ENCODE results near the gene ARHGDIB. TPM values are rescaled to one million over a fixed set of nuclear protein-coding genes. Genes with fewer than 3 reads are reported as not detected.

The ARHGDIB gene
- total and polyA plus RNA-seq, 2 donors from 2014 or later = 127 to 151 TPM

DNA sequence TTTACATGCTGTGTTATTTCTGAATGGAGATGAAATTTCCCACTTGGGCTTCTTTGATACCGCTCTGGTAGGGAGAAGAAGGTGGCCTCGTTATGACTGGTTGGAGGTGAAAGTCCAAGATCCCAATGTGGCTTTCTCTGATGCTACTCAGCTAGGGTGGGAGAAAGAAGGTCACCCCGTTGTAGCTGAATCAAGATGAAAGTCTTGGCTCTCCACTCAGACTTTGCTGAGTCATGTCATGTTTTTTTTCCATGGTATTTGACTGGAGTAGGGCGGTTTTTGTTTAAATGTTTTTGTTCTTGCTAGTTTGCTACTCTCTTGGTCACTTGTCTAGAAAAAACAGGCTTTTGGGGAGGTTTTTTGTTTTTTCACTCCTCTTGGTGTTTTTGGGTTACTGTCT, 9.1 kb upstream of the ARHGDIB start:
- TF ChIP-seq, protein P1, sequence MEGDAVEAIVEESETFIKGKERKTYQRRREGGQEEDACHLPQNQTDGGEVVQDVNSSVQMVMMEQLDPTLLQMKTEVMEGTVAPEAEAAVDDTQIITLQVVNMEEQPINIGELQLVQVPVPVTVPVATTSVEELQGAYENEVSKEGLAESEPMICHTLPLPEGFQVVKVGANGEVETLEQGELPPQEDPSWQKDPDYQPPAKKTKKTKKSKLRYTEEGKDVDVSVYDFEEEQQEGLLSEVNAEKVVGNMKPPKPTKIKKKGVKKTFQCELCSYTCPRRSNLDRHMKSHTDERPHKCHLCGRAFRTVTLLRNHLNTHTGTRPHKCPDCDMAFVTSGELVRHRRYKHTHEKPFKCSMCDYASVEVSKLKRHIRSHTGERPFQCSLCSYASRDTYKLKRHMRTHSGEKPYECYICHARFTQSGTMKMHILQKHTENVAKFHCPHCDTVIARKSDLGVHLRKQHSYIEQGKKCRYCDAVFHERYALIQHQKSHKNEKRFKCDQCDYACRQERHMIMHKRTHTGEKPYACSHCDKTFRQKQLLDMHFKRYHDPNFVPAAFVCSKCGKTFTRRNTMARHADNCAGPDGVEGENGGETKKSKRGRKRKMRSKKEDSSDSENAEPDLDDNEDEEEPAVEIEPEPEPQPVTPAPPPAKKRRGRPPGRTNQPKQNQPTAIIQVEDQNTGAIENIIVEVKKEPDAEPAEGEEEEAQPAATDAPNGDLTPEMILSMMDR (IDR thresholded peaks at IDR 0.05; ENCODE audit: borderline replicate concordance, extremely low read depth, insufficient read depth) = no peak
- H3K9ac ChIP-seq (ENCODE audit: low read length in 3 of 3) = no peak overlapping the region
- intact Hi-C loops (cut with DNase I) = no loop called here
- no peak overlapping the region for H3K27ac ChIP-seq (ENCODE audit: low read depth in 2 of 2, low read length in 2 of 2)
- H3K9me3 ChIP-seq (ENCODE audit: control insufficient read depth in 2 of 3, insufficient read depth in 1 of 3, low read length in 3 of 3) = no peaks in the 10 kb centered on the region
- DNase-seq (no peak), FAIRE-seq (no peak)
- no peaks in the 10 kb centered on the region for H3K36me3 ChIP-seq (ENCODE audit: control insufficient read depth in 2 of 3, insufficient read depth in 3 of 3, low read length in 3 of 3)
- H3K27me3 ChIP-seq (ENCODE audit: control insufficient read depth, insufficient read depth, low read length) = no peaks in the 10 kb centered on the region
- H3K4me3 ChIP-seq (ENCODE audit: low read length in 3 of 3) = no peak overlapping the region
- no peaks in the 10 kb centered on the region for H3K4me1 ChIP-seq (ENCODE audit: control insufficient read depth in 2 of 3, insufficient read depth in 2 of 3, low read depth in 1 of 3, low read length in 3 of 3)

DNA sequence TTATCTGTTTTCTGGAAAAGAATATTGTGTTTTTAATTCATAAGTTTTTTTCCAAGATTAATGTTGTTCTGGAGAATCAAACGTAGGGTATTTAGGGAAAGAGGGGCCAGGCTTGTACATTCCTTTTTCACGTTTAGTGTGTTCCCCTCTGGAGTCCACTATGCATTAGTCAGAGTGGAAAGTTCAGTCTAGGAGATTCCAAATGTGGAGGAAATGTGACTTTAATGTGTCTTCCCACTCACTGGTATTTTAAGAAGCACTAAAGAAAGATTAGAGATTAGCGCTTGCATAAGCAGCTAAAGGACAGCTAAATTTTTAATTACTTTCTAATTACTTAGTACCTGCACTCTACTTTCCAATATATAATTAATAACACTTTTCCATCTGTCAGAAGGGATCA, 7.1 kb upstream of the ARHGDIB start:
- FAIRE-seq (no peak), DNase-seq (no peak)
- no peak overlapping the region for H3K4me3 ChIP-seq (ENCODE audit: low read length in 3 of 3)
- no peaks in the 10 kb centered on the region for H3K36me3 ChIP-seq (ENCODE audit: control insufficient read depth in 2 of 3, insufficient read depth in 3 of 3, low read length in 3 of 3)
- H3K4me1 ChIP-seq (ENCODE audit: control insufficient read depth in 2 of 3, insufficient read depth in 2 of 3, low read depth in 1 of 3, low read length in 3 of 3) = no peaks in the 10 kb centered on the region
- no peak overlapping the region for H3K27ac ChIP-seq (ENCODE audit: low read depth in 2 of 2, low read length in 2 of 2)
- intact Hi-C loops (cut with DNase I) = no loop called here
- H3K27me3 ChIP-seq (ENCODE audit: control insufficient read depth, insufficient read depth, low read length) = no peaks in the 10 kb centered on the region
- H3K9me3 ChIP-seq (ENCODE audit: control insufficient read depth in 2 of 3, insufficient read depth in 1 of 3, low read length in 3 of 3) = no peaks in the 10 kb centered on the region
- TF ChIP-seq, protein P1 (IDR thresholded peaks at IDR 0.05; ENCODE audit: borderline replicate concordance, extremely low read depth, insufficient read depth) = no peak
- no peak overlapping the region for H3K9ac ChIP-seq (ENCODE audit: low read length in 3 of 3)

DNA sequence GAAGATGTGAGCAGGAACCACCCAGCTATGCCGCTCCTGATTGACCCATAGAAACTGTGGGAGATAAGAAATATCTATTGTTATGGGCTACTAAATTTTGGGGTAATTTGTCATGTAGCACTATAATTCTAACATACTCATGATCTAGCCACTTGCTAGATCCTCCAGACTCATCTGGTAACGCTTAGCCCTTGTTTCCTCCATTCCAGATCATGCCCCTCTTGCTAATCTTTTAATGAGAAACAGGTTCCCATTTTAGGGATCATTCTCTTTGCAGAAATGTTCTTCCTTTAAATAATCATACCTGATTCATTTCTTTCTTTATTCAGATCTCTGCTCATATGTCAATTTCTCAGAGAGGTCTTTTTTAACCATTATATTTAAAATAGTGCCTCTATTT, 3.8 kb upstream of the ARHGDIB start:
- no peak overlapping the region for H3K9ac ChIP-seq (ENCODE audit: low read length in 3 of 3)
- H3K36me3 ChIP-seq (ENCODE audit: control insufficient read depth in 2 of 3, insufficient read depth in 3 of 3, low read length in 3 of 3) = no peaks in the 10 kb centered on the region
- no peaks in the 10 kb centered on the region for H3K4me1 ChIP-seq (ENCODE audit: control insufficient read depth in 2 of 3, insufficient read depth in 2 of 3, low read depth in 1 of 3, low read length in 3 of 3)
- no peaks in the 10 kb centered on the region for H3K9me3 ChIP-seq (ENCODE audit: control insufficient read depth in 2 of 3, insufficient read depth in 1 of 3, low read length in 3 of 3)
- H3K27ac ChIP-seq (ENCODE audit: low read depth in 2 of 2, low read length in 2 of 2) = no peak overlapping the region
- FAIRE-seq (no peak), DNase-seq (no peak)
- no peaks in the 10 kb centered on the region for H3K27me3 ChIP-seq (ENCODE audit: control insufficient read depth, insufficient read depth, low read length)
- intact Hi-C loops (cut with DNase I) = no loop called here
- TF ChIP-seq, protein P1 (IDR thresholded peaks at IDR 0.05; ENCODE audit: borderline replicate concordance, extremely low read depth, insufficient read depth) = no peak
- H3K4me3 ChIP-seq (ENCODE audit: low read length in 3 of 3) = no peak overlapping the region

DNA sequence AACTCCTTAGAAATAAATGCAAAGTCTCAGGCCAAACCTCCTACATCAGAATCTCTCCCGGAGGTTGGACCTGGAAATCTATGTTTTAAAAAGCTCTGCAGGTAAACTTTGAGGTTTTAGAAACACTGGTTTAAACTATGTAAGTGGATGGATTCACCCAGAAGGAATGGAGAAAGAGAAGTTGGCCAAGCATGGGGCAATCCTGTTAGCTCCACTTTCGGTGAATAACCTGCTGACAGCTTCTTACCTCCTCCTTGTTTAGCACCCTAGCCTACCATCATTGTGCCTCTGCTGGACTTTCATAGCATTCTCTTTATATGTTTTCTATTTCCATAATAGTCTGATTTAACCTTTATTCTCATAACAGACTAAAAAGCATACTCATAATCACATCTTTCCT, 3.0 kb upstream of the ARHGDIB start:
- DNase-seq = no peak
- Histone ChIP-seq H3K9me3 (ENCODE audit: control insufficient read depth in 2 of 3, insufficient read depth in 1 of 3, low read length in 3 of 3) (no peaks in the 10 kb centered on the region), H3K36me3 (ENCODE audit: control insufficient read depth in 2 of 3, insufficient read depth in 3 of 3, low read length in 3 of 3) (no peaks in the 10 kb centered on the region), H3K9ac (ENCODE audit: low read length in 3 of 3) (no peak overlapping the region), H3K4me3 (ENCODE audit: low read length in 3 of 3) (no peak overlapping the region), H3K27me3 (ENCODE audit: control insufficient read depth, insufficient read depth, low read length) (no peaks in the 10 kb centered on the region), H3K4me1 (ENCODE audit: control insufficient read depth in 2 of 3, insufficient read depth in 2 of 3, low read depth in 1 of 3, low read length in 3 of 3) (peaks cover 0 to 3% (median 0%) of the 10 kb centered on the region in 3 donors), H3K27ac (ENCODE audit: low read depth in 2 of 2, low read length in 2 of 2) (no peak overlapping the region)
- no peak for FAIRE-seq
- intact Hi-C loops (cut with DNase I) = no loop called here
- TF ChIP-seq, protein P1 (IDR thresholded peaks at IDR 0.05; ENCODE audit: borderline replicate concordance, extremely low read depth, insufficient read depth) = no peak

Data from kidney (tissue), 14 donors.